Measurements from ENCODE around the gene SMG7.

The SMG7 gene

GRCh38 chr1:183514235-183514634 is 41.9 kb downstream of the SMG7 start:
- DNase-seq, result no peak

GRCh38 chr1:183515002-183515689 is 42.8 kb downstream of the SMG7 start:
- no peak for DNase-seq

GRCh38 chr1:183516725-183517124 is 44.4 kb downstream of the SMG7 start:
- DNase-seq, result no peak

GRCh38 chr1:183517401-183517800 is 45.1 kb downstream of the SMG7 start:
- DNase-seq, result no peak

- no peak for DNase-seq
These were observed 48.1 kb downstream of the SMG7 start for GRCh38 chr1:183520379-183520778.

GRCh38 chr1:183522104-183522503 is 49.8 kb downstream of the SMG7 start:
- DNase-seq, result no peak

- DNase-seq, result no peak
These were observed 56.3 kb downstream of the SMG7 start for GRCh38 chr1:183528577-183528976.

GRCh38 chr1:183533617-183534174 is 61.4 kb downstream of the SMG7 start:
- DNase-seq, result no peak

- no peak for DNase-seq
These were observed 65.1 kb downstream of the SMG7 start for GRCh38 chr1:183537405-183537804.

GRCh38 chr1:183543619-183544204 is 71.4 kb downstream of the SMG7 start:
- peak; percentile 76 to 81 for DNase-seq

GRCh38 chr1:183544598-183545297 is 72.4 kb downstream of the SMG7 start:
- no peak for DNase-seq

GRCh38 chr1:183546427-183546826 is 74.1 kb downstream of the SMG7 start:
- DNase-seq, result no peak

- DNase-seq, result peak; percentile 17 to 18
These were observed 75.8 kb downstream of the SMG7 start for GRCh38 chr1:183548116-183548515.

GRCh38 chr1:183550915-183551314 is 78.6 kb downstream of the SMG7 start:
- DNase-seq, result no peak

- no peak for DNase-seq
These were observed 79.6 kb downstream of the SMG7 start for GRCh38 chr1:183551924-183552323.

GRCh38 chr1:183552441-183552840 is 80.1 kb downstream of the SMG7 start:
- no peak for DNase-seq

GRCh38 chr1:183552891-183553290 is 80.6 kb downstream of the SMG7 start:
- no peak for DNase-seq

- DNase-seq, result no peak
These were observed 81.0 kb downstream of the SMG7 start for GRCh38 chr1:183553331-183553730.

GRCh38 chr1:183553764-183554163 is 81.5 kb downstream of the SMG7 start:
- no peak for DNase-seq

- no peak for DNase-seq
These were observed 82.3 kb downstream of the SMG7 start for GRCh38 chr1:183554577-183554976.

- no peak for DNase-seq
These were observed 86.8 kb downstream of the SMG7 start for GRCh38 chr1:183559061-183559460.

- DNase-seq, result no peak
These were observed 90.4 kb downstream of the SMG7 start for GRCh38 chr1:183562701-183563100.

- DNase-seq, result no peak
These were observed 93.0 kb downstream of the SMG7 start for GRCh38 chr1:183565261-183565660.

GRCh38 chr1:183566026-183566425 is 93.7 kb downstream of the SMG7 start:
- DNase-seq, result no peak
